HepG2 (cell line): ENCODE measurements around the gene STX1B. TPM values are rescaled to one million over a fixed set of nuclear protein-coding genes. Genes with fewer than 3 reads are reported as not detected.

Experiments used
- BORCS8-MEF2B ChIP-seq: sonication (generic); formaldehyde crosslinking; IDR thresholded peaks from 2 replicates; pipeline ENCODE4 v1.8.0; 2022; ENCODE audit warnings: mild to moderate bottlenecking, missing genetic modification reagents
- CCAR2 ChIP-seq: fragments of 200-400 bp; formaldehyde crosslinking; optimal IDR thresholded peaks from 2 replicates; pipeline ENCODE3; 2018; ENCODE audit warnings: low read depth, mild to moderate bottlenecking, low read length, moderate library complexity
- CENPBD1 ChIP-seq: sonication (generic); formaldehyde crosslinking; IDR thresholded peaks from 2 replicates; pipeline ENCODE4 v1.8.0; 2022; ENCODE audit warnings: missing genetic modification reagents, low read depth, mild to moderate bottlenecking, borderline replicate concordance
- DMTF1 ChIP-seq: sonication (generic); formaldehyde crosslinking; IDR thresholded peaks from 2 replicates; pipeline ENCODE4 v1.4.0; 2020; ENCODE audit warnings: mild to moderate bottlenecking, missing genetic modification reagents
- FOXA1 ChIP-seq, 2 experiments: fragments of 450-650 bp in 1 of 2; sonication (generic) in 1 of 2; formaldehyde crosslinking in 1 of 2; IDR thresholded peaks; 2 replicates each; pipeline versions ENCODE4 v1.4.0 to v1.6.1; 2016 to 2020; ENCODE audit warnings: missing genetic modification reagents in 1 of 2
- GATAD1 ChIP-seq: IDR thresholded peaks from 2 replicates; pipeline ENCODE4 v1.6.1; 2016; ENCODE audit warnings: missing genetic modification reagents, missing compliant biosample characterization
- KLF13 ChIP-seq: sonication (generic); formaldehyde crosslinking; IDR thresholded peaks from 2 replicates; pipeline ENCODE4 v1.4.0; 2020; ENCODE audit warnings: mild to moderate bottlenecking, missing genetic modification reagents
- NFYB ChIP-seq: sonication (generic); formaldehyde crosslinking; IDR thresholded peaks from 2 replicates; pipeline ENCODE4 v1.4.0; 2020; ENCODE audit warnings: missing genetic modification reagents
- NKX3-1 ChIP-seq: sonication (generic); formaldehyde crosslinking; IDR thresholded peaks from 2 replicates; pipeline ENCODE4 v1.5.0; 2020; ENCODE audit warnings: missing genetic modification reagents
- PCBP2 ChIP-seq: fragments of 200-400 bp; formaldehyde crosslinking; optimal IDR thresholded peaks from 2 replicates; pipeline ENCODE3; 2018; ENCODE audit warnings: low read length, low read depth; ENCODE audit not compliant: poor library complexity, severe bottlenecking
- RELA ChIP-seq: sonication (generic); formaldehyde crosslinking; IDR thresholded peaks from 2 replicates; pipeline ENCODE4 v1.4.0; 2020; ENCODE audit warnings: missing genetic modification reagents
- SOX6 ChIP-seq, 2 experiments: fragments of 450-650 bp in 1 of 2; sonication (generic) in 1 of 2; formaldehyde crosslinking in 1 of 2; IDR thresholded peaks; 2 replicates each; pipeline versions ENCODE4 v1.4.0 to v1.6.1; 2017 to 2020; ENCODE audit warnings: antibody characterized with exemption in 1 of 2, mild to moderate bottlenecking in 1 of 2, missing genetic modification reagents in 1 of 2
- SP5 ChIP-seq: IDR thresholded peaks from 2 replicates; pipeline ENCODE4 v1.6.1; 2016; ENCODE audit warnings: low read depth, borderline replicate concordance
- STAT5B ChIP-seq: sonication (generic); formaldehyde crosslinking; IDR thresholded peaks from 2 replicates; pipeline ENCODE4 v1.4.0; 2020; ENCODE audit warnings: missing genetic modification reagents
- ZNF577 ChIP-seq: sonication (generic); formaldehyde crosslinking; IDR thresholded peaks from 2 replicates; pipeline ENCODE4 v1.4.0; 2020; ENCODE audit warnings: mild to moderate bottlenecking, low read depth, missing genetic modification reagents, borderline replicate concordance
- ZNF720 ChIP-seq: sonication (generic); formaldehyde crosslinking; IDR thresholded peaks from 2 replicates; pipeline ENCODE4 v1.4.0; 2020; ENCODE audit warnings: missing genetic modification reagents
- ZNF776 ChIP-seq: sonication (generic); formaldehyde crosslinking; IDR thresholded peaks from 2 replicates; pipeline ENCODE4 v1.4.0; 2020; ENCODE audit warnings: mild to moderate bottlenecking, missing genetic modification reagents
- ZNF782 ChIP-seq: sonication (generic); formaldehyde crosslinking; IDR thresholded peaks from 2 replicates; pipeline ENCODE4 v1.4.0; 2020; ENCODE audit warnings: missing genetic modification reagents, mild to moderate bottlenecking, borderline replicate concordance
- polyA plus RNA-seq, 8 experiments: library from polyadenylated mRNA; depleted of rRNA in 3 of 8; stranded (reverse) in 7 of 8; unstranded in 1 of 8; fragments of >200 nt; fragmentation: Illumina TruSeq in 4 of 8; extraction: Trizol in 4 of 8; gene quantifications; 2 replicates each; pipeline versions ENCODE4 v1.2.1 to v1.2.3, GENCODE V29; 2011 to 2016; ENCODE audit warnings: low read depth in 4 of 8, missing spikeins in 1 of 8, mixed read lengths in 1 of 8; ENCODE audit not compliant: insufficient read depth in 1 of 8
- total RNA-seq, 5 experiments: library from RNA; depleted of rRNA; stranded (reverse); fragments of >200 nt; fragmentation: Illumina TruSeq; extraction: Trizol; gene quantifications; 2 replicates each; pipeline ENCODE4 v1.2.3, GENCODE V29; 2016; ENCODE audit warnings: low read depth in 1 of 5
- TF ChIP-seq, protein P1 (sequence below): IDR thresholded peaks from 2 replicates; pipeline ENCODE4 v1.4.0; 2020; ENCODE audit warnings: mild to moderate bottlenecking, missing genetic modification reagents
- TF ChIP-seq, protein P2 (sequence below): sonication (generic); formaldehyde crosslinking; IDR thresholded peaks from 2 replicates; pipeline ENCODE4 v1.8.1; 2023; ENCODE audit warnings: missing genetic modification reagents, mild to moderate bottlenecking, borderline replicate concordance

Gene STX1B
- total and polyA plus RNA-seq, 2 of the 13 experiments (the other 11 are each of a cell fraction or from before 2014, with no cell fraction given), result 2.1 to 3.0 TPM

DNA sequence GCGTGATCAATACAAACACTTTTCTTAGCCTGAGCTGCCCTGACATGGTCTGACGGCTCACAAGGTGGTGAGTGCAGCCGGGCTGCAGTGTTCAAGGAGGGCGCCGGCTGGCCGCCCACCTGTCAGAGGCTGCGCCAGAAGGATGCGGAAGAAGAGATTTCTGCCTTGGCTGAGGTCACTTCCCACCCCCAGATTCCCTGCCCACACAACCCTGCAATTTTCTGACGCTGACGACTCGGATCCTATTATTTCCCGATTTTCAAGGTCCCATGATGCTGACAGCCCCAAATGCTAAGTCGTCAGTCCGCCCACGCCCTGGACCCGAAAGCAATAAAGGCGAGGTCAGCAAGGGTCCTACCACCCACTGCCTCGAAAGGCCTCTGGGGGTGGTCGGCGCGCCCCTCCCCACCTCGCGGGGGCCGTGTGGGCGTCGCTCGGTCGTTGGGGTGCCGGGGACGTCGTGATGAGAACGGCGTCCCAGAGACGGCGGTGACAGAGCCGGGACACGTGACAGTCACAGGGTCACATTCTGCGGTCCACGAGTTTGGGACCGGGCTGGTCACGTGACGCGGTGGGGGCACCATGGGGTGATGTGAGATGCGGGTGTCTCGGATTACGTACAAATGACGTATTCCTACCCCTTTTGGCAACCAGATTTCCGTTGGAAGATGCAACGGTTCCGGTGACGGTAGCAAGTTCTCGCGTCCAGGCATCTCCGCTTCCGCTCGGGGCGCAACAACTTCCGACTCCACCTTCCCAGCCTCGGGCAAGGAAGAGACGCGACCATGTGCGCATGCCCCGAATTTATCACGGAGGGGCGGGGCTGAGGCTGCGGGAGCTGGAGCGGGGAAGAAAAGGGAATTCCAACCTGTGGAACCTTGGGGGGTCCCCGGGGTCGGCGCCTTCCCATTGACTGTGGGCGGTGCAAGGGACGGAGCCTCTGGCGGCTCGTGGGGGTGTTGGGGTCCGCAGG is 22.6 kb upstream of the STX1B start, which contains the start of gene STX4 (continued):
- no peak for TF ChIP-seq SOX6 (IDR thresholded peaks at IDR 0.05)
- TF ChIP-seq SOX6 (CRISPR knock-in tag; IDR thresholded peaks at IDR 0.05), result peak; percentile 67; the same call in 1 of the 2 replicates
- TF ChIP-seq GATAD1 (CRISPR knock-in tag), result peak; percentile 91
- peak; percentile 78 for TF ChIP-seq NKX3-1 (CRISPR knock-in tag)
- no peak for TF ChIP-seq DMTF1 (CRISPR knock-in tag)
- peak; percentile 26; the same call in 1 of the 2 replicates for TF ChIP-seq NFYB
- TF ChIP-seq, protein P1, sequence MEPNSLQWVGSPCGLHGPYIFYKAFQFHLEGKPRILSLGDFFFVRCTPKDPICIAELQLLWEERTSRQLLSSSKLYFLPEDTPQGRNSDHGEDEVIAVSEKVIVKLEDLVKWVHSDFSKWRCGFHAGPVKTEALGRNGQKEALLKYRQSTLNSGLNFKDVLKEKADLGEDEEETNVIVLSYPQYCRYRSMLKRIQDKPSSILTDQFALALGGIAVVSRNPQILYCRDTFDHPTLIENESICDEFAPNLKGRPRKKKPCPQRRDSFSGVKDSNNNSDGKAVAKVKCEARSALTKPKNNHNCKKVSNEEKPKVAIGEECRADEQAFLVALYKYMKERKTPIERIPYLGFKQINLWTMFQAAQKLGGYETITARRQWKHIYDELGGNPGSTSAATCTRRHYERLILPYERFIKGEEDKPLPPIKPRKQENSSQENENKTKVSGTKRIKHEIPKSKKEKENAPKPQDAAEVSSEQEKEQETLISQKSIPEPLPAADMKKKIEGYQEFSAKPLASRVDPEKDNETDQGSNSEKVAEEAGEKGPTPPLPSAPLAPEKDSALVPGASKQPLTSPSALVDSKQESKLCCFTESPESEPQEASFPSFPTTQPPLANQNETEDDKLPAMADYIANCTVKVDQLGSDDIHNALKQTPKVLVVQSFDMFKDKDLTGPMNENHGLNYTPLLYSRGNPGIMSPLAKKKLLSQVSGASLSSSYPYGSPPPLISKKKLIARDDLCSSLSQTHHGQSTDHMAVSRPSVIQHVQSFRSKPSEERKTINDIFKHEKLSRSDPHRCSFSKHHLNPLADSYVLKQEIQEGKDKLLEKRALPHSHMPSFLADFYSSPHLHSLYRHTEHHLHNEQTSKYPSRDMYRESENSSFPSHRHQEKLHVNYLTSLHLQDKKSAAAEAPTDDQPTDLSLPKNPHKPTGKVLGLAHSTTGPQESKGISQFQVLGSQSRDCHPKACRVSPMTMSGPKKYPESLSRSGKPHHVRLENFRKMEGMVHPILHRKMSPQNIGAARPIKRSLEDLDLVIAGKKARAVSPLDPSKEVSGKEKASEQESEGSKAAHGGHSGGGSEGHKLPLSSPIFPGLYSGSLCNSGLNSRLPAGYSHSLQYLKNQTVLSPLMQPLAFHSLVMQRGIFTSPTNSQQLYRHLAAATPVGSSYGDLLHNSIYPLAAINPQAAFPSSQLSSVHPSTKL (CRISPR knock-in tag), result peak; percentile 70
- no peak for TF ChIP-seq CENPBD1 (CRISPR knock-in tag)
- TF ChIP-seq PCBP2, result no peak
- peak; percentile 65 for TF ChIP-seq SP5 (CRISPR knock-in tag)
- TF ChIP-seq RELA, result peak; percentile 63; the same call in 1 of the 2 replicates
- 0 out of 2 replicates have a peak, but pooled peaks have one; percentile 67 for TF ChIP-seq ZNF776 (CRISPR knock-in tag)
- TF ChIP-seq BORCS8-MEF2B (CRISPR knock-in tag), result peak; percentile 70
- TF ChIP-seq FOXA1 (IDR thresholded peaks at IDR 0.05), result no peak
- 0 out of 2 replicates have a peak, but pooled peaks have one; percentile 12 for TF ChIP-seq FOXA1 (CRISPR knock-in tag; IDR thresholded peaks at IDR 0.05)
- no peak for TF ChIP-seq ZNF577 (CRISPR knock-in tag)
- TF ChIP-seq ZNF720 (CRISPR knock-in tag), result peak; percentile 38; the same call in 1 of the 2 replicates
- 0 out of 2 replicates have a peak, but pooled peaks have one; percentile 8 for TF ChIP-seq STAT5B (CRISPR knock-in tag)
- peak; percentile 84 for TF ChIP-seq ZNF782 (CRISPR knock-in tag)
- TF ChIP-seq KLF13 (CRISPR knock-in tag), result peak; percentile 72; the same call in 1 of the 2 replicates
- no peak for TF ChIP-seq CCAR2
- TF ChIP-seq, protein P2, sequence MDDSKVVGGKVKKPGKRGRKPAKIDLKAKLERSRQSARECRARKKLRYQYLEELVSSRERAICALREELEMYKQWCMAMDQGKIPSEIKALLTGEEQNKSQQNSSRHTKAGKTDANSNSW (CRISPR knock-in tag), result no peak
